Myocyte (in vitro differentiated cells): ENCODE measurements around the gene FREM2. TPM values are rescaled to one million over a fixed set of nuclear protein-coding genes. Genes with fewer than 3 reads are reported as not detected.

Experiments
- DNase-seq: peaks from one replicate; pipeline ENCODE4 v3.0.0-alpha.2; 2012; ENCODE audit warnings: low read depth
- total RNA-seq: library from RNA; depleted of rRNA; stranded (reverse); fragments of >200 nt; gene quantifications from 2 replicates; pipeline ENCODE4 v1.2.3, GENCODE V29; 2014

FREM2 gene
- total RNA-seq, 1 donor from 2014 or later, result 0.24 TPM

- peak; percentile 14 for DNase-seq
Observed at GRCh38 chr13:38685974-38686576, 802 bp upstream of the FREM2 start.

DNA sequence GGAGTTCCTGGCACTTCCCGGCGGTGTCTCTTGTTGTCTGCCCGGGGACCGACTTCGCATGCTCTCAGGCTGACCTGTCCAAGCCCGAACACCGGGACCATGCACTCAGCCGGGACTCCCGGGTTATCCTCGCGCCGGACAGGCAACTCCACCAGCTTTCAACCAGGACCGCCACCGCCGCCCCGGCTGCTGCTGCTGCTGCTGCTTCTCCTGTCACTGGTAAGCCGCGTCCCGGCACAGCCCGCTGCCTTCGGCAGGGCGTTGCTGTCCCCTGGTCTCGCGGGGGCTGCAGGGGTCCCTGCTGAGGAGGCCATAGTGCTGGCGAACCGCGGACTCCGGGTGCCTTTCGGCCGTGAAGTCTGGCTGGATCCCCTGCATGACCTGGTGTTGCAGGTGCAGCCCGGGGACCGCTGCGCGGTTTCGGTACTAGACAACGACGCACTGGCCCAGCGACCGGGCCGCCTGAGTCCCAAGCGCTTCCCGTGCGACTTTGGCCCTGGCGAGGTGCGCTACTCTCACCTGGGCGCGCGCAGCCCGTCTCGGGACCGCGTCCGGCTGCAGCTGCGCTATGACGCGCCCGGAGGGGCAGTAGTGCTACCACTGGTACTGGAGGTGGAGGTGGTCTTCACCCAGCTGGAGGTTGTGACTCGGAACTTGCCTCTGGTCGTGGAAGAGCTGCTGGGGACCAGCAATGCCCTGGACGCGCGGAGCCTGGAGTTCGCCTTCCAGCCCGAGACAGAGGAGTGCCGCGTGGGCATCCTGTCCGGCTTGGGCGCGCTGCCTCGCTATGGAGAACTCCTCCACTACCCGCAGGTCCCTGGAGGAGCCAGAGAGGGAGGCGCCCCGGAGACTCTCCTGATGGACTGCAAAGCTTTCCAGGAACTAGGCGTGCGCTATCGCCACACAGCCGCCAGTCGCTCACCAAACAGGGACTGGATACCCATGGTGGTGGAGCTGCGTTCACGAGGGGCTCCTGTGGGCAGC, 661 bp downstream of the FREM2 start:
- no peak for DNase-seq

DNA sequence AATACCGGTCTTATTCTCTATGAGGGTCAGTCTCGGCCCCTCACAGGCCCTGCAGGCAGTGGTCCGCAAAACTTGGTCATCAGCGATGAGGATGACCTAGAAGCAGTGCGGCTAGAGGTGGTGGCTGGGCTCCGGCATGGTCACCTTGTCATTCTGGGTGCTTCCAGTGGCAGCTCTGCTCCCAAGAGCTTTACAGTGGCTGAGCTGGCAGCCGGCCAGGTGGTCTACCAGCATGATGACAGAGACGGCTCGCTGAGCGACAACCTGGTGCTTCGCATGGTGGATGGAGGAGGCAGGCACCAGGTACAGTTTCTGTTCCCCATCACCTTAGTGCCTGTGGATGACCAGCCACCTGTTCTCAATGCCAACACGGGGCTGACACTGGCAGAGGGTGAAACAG, 1.8 kb downstream of the FREM2 start:
- DNase-seq, result no peak

- no peak for DNase-seq
Observed at GRCh38 chr13:38690231-38690630, 3.4 kb downstream of the FREM2 start.

DNA sequence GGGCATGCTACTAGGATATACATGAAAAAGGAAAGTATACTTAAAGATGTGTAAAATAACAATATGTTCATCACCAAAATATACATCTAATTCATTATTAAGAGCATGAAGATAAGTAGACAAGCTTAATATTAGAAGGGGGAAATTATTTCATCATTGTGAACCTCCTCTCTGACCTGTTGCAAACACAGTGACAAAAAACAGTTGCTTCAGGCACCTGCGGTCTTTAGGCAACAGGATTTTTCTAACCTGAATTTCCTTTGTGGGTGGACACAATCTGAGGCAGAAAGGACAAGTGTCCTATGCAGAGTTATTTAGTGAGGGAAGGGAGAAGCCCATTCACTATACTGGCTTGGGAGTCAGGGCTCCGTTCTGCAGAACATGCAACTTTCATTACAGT, 6.3 kb downstream of the FREM2 start:
- DNase-seq, result no peak

DNA sequence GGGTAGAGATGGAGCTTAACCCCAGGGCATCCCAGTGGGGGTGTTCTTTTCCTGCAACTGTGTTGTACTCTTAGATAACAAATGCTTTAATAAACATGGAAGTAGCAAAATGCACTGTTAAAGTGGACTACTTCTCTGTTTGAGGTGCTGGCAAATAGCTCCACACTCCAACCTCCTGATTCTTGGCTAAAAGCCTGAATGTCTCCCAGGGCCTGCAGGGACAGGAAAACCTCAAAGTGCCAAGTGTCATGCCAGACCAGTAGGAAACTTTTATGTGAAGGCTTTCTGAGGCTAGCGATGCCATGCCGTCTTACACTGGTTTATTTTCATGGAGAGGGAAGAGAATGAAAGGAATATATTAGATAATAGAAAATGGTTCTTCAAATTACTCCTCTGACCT, 6.8 kb downstream of the FREM2 start:
- peak; percentile 50 for DNase-seq

DNA sequence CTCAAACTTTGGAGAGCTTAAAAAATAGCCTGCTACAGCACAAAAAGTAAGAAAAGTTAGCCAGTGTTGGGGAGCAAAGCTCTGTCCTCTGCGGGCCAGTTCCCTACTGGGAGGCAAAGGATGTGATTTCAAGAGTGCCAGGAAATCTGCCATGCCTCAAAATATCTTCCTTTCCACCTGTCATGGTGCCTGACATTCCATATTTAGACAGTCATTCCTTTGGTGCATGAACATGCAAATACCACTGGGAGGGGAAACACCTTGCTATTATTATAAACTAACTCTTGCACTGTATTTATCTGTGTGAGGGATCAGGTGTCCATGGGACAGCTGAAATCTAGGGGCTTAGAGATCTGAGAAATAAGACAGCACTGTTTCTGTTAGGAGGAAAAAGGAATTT, 10.3 kb downstream of the FREM2 start:
- peak; percentile 78 for DNase-seq

DNA sequence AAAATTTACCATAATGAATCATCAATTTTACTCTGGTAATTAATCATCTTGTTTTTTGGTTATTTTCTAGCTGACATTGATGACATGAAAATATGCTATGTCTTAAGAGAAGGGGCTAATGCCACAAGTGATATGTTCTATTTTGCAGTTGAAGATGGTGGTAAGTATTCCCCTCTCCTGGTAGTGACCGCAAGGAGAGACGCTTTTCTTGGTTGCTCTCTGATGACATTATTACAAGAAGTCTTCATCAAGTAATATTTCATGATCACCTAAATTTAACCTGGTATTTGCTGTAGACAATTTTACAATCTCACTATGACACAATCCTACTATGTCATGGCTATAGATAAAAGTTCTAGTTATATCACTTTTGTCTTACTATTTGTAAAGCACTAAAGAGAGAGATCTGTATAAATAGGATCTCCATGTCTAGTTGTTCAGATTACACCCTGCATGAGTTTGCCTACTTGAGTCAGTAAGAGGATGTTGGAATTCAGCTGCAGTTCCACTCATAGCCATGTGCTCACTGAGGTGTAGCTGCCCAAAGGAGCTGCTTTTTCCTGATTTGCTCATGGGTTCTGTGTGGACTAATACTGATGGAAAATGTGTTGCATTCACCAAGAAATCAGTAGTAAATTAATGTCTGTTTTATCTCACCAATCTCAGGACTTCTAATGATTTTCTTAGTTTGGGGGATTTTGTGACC, 10.9 kb downstream of the FREM2 start:
- DNase-seq, result peak; percentile 21

GRCh38 chr13:38700051-38700450, 13.2 kb downstream of the FREM2 start:
- DNase-seq, result no peak

- DNase-seq, result no peak
Observed at GRCh38 chr13:38702669-38703068, 15.8 kb downstream of the FREM2 start.

DNA sequence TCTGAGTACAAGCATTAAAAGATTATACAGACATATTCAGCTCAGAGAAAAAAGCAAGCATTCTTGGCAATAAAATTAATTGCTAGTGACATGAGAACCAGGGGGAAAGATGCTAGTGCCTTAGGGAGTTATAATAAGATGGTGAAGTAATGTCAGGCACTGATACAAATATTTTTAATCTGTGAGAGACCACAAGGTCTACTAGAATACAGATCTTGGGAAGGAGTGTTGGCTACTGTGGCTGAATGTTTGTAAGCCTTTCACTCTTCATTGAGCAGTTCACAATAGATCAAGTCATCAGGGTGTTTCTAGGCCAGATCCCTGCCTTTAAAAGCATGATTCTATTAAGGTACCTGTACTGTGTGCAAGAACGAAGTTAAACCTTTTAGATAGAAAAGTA, 16.4 kb downstream of the FREM2 start:
- peak; percentile 33 for DNase-seq

GRCh38 chr13:38705365-38705764, 18.5 kb downstream of the FREM2 start:
- no peak for DNase-seq

DNA sequence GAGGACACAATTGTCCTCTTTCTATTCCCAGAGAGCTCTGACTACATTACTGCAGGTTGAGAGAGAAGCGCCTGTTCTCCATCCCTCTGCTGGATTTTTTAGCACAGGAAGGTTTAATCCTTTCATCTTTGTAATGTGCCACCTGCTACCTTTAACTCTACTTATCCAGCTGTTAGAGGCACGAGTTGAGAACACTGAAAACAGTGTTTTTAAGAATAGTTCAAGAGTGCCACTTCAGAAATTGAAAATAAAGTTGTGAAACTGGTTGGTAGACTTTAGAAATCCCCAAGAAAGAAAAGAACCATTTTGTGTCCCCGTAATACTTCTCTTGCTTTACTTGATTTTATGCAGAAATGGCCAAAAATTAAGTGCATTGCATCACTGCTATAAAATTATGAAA, 20.6 kb downstream of the FREM2 start:
- DNase-seq, result no peak

DNA sequence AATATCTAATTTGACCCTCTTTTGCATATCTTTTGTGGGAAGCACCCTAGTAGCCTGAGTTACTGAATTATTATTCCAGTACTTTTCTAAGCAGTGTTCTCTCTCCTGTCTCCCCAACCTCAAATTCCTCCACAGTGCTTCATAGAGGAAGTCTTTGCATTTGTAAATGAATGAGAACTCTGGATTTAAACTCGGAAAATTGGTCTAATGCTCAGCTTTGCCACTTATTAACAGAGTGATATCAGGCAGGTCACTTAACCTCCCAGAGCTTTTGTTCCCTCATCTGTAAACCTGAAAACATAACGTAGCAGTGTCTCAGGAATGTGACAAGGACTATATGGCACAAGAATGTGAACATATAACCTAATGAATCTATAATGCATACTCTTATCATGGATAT, 26.2 kb downstream of the FREM2 start:
- no peak for DNase-seq

DNA sequence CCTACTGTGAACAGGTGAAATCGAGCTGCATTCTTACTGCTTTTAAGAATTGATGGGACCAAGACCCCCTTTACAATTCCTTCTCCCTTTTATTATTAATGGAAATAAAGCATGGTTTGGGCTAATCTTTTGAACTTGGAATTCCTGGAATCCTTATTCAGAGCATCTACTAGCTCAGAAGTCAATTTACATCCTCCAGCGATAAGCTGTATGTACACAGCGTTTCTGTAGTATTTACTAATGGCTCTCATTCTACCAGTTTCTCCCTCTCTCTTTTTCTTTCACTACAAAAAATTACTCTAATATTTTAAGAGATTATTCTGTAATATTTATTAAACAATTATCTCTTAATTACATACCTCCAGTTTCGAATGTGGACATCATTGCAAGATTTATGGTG, 31.5 kb downstream of the FREM2 start:
- no peak for DNase-seq

GRCh38 chr13:38730332-38730731, 43.5 kb downstream of the FREM2 start:
- no peak for DNase-seq

GRCh38 chr13:38733146-38733545, 46.3 kb downstream of the FREM2 start:
- DNase-seq, result no peak

- no peak for DNase-seq
Observed at GRCh38 chr13:38735665-38736440, 49.0 kb downstream of the FREM2 start.

DNA sequence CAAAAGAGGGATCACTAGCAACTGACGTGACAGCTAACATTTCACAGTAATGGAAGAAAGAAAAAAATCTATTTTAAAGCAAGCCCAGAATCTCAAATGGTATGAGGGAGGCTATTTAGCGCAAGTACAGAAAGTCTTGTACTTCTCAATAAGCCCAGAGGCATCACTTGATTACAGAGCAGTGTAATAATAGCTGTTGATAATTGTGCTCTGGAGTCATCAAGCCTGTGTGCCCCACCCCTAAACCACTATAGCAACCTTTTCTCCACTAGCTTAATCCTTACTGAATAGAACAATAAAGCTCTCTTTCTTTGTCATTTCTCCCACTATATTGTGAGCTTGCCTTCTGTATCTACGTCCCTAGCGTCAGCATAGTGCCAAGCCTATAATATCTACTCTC, 56.6 kb downstream of the FREM2 start:
- DNase-seq, result no peak

DNA sequence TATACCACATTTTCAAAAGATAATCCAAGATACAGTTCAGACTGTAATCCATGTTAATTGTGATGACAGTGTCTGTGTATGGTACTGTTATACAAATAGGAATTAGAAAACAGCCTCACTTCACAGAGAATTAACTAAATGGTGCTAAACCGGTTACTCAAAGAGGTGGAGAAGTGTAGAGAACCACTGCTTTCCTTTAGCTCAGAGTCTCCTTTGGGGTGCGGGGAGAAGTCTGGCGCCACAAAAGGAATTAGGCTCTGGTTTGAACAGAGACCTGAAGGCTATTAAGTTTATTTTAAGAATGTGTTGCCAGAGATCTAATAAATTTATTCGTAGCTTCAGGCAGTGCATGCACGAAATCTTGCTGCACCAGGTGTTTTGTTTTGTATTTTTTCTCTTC, 65.8 kb downstream of the FREM2 start:
- DNase-seq, result no peak

GRCh38 chr13:38753878-38754277, 67.0 kb downstream of the FREM2 start:
- DNase-seq, result no peak
